SHP77 (cell line): ENCODE measurements around the gene COL7A1.
A peak's percentile ranks its signal among the peaks of the same experiment; 100 is the strongest.
"Not testable (repeated sequence)": the region's sequence is repeated elsewhere in the genome, so short reads cannot be mapped to it uniquely, and the experiment has no call there.

Experiments used
- DNase-seq, 2 experiments: peaks; one replicate each; lab custom pipeline; 2025; lab: John Stamatoyannopoulos, UW

The COL7A1 gene

GRCh38 chr3:48563382-48563918, 31.7 kb downstream of the COL7A1 start, which contains the start of gene UCN2:
Gene UCN2 (minus strand): TSS chr3:48563781. CDS start chr3:48563124, 657 bp downstream.
- DNase-seq: peak in 1 of 2 experiments; percentile 24

GRCh38 chr3:48562367-48563095, 32.6 kb downstream of the COL7A1 start:
- DNase-seq: no peak

- DNase-seq: peak; percentile 27 to 73
Observed at GRCh38 chr3:48561045-48561736, 33.9 kb downstream of the COL7A1 start.

GRCh38 chr3:48560648-48561018, 34.5 kb downstream of the COL7A1 start:
- DNase-seq: peak in 1 of 2 experiments; percentile 31

GRCh38 chr3:48558493-48559134, 36.5 kb downstream of the COL7A1 start:
- DNase-seq: no peak

GRCh38 chr3:48556796-48557626, 38.1 kb downstream of the COL7A1 start, which contains the start of gene PFKFB4:
Gene PFKFB4 (minus strand): TSS chr3:48556803. CDS start chr3:48556777, 26 bp downstream.
- peak; percentile 97 for DNase-seq

GRCh38 chr3:48555949-48556795, 39.0 kb downstream of the COL7A1 start:
- DNase-seq: no peak

- DNase-seq: no peak
Observed at GRCh38 chr3:48555231-48555948, 39.7 kb downstream of the COL7A1 start.

GRCh38 chr3:48553886-48554845, 41.0 kb downstream of the COL7A1 start:
- no peak for DNase-seq

GRCh38 chr3:48553361-48553760, 41.8 kb downstream of the COL7A1 start:
- no peak for DNase-seq

- peak; percentile 66 to 81 for DNase-seq
Observed at GRCh38 chr3:48552111-48552951, 42.8 kb downstream of the COL7A1 start.

- DNase-seq: not testable (repeated sequence)
Observed at GRCh38 chr3:48551651-48552050, 43.5 kb downstream of the COL7A1 start.

- DNase-seq: peak; percentile 56 to 71
Observed at GRCh38 chr3:48548729-48549705, 46.1 kb downstream of the COL7A1 start.

- no peak for DNase-seq
Observed at GRCh38 chr3:48548126-48548525, 47.0 kb downstream of the COL7A1 start.

GRCh38 chr3:48546203-48546829, 48.8 kb downstream of the COL7A1 start:
- no peak for DNase-seq

GRCh38 chr3:48544141-48544540, 51.0 kb downstream of the COL7A1 start:
- no peak for DNase-seq
